Stomach (tissue), 4 donors: ENCODE data around the gene BABAM2.

Experiments used
- EP300 ChIP-seq: sonication (generic); formaldehyde crosslinking; IDR thresholded peaks from one replicate; pipeline ENCODE4 v1.6.1; 2017; ENCODE audit warnings: antibody characterized with exemption
- POLR2AphosphoS5 ChIP-seq, 3 donors: sonication (generic); formaldehyde crosslinking; IDR thresholded peaks; one replicate each; pipeline ENCODE4 v1.6.1; 2016; ENCODE audit warnings: antibody characterized with exemption in 3 of 3
- TF ChIP-seq, protein P1 (sequence below), 7 experiments: fragments of 450-650 bp in 4 of 7; fragments of 200-600 bp in 3 of 7; sonication (generic) in 3 of 7; IDR thresholded peaks; one replicate each; pipeline ENCODE4 v1.5.1; 2016 to 2019; ENCODE audit warnings: antibody characterized with exemption in 7 of 7, control low read depth in 2 of 7, mild to moderate bottlenecking in 1 of 7

DNA sequence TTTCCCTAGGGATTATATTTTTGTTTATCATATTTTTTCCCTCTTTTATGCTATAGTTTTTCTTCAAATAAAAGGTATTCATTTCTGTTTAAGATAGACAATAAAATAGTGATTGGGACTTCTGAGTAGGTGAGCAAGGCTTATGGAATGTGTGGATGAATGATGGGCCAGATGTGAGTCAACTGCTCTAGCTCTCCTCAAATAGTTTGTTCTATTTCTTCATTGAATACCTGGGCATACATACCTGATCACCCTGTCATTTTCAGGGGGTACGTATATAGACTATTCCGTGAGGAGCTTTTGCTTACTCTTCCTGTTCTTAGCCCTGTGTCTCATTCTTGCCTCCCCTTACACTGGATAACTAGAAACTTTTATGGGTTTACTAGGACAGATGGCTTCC lies 41.9 kb downstream of the BABAM2 start:
- TF ChIP-seq, protein P1, sequence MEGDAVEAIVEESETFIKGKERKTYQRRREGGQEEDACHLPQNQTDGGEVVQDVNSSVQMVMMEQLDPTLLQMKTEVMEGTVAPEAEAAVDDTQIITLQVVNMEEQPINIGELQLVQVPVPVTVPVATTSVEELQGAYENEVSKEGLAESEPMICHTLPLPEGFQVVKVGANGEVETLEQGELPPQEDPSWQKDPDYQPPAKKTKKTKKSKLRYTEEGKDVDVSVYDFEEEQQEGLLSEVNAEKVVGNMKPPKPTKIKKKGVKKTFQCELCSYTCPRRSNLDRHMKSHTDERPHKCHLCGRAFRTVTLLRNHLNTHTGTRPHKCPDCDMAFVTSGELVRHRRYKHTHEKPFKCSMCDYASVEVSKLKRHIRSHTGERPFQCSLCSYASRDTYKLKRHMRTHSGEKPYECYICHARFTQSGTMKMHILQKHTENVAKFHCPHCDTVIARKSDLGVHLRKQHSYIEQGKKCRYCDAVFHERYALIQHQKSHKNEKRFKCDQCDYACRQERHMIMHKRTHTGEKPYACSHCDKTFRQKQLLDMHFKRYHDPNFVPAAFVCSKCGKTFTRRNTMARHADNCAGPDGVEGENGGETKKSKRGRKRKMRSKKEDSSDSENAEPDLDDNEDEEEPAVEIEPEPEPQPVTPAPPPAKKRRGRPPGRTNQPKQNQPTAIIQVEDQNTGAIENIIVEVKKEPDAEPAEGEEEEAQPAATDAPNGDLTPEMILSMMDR (IDR thresholded peaks at IDR 0.05), result no peak
- TF ChIP-seq EP300 (no peak), POLR2AphosphoS5 (IDR thresholded peaks at IDR 0.05) (no peak)
